ENCODE measurements around the gene KLHL35.

The KLHL35 gene

DNA sequence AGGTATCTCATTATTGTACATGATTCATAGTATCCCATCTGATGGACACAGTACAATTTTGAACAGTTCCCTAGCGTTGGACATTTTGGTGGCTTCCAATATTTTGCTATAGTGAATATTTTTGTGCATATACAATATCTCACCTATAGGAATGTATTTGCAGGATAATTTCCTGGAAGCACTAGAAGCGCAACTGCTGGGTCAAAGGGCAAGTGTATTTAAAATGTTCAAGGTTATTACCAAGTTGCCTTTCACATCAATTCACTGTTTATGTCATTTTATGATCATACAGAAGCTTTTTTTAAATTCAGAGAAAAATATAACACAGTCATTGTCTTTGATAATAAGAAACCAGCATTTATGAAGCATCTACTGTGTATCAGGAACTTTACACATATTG is 52.8 kb downstream of the KLHL35 start:
- TF ChIP-seq, protein P1, sequence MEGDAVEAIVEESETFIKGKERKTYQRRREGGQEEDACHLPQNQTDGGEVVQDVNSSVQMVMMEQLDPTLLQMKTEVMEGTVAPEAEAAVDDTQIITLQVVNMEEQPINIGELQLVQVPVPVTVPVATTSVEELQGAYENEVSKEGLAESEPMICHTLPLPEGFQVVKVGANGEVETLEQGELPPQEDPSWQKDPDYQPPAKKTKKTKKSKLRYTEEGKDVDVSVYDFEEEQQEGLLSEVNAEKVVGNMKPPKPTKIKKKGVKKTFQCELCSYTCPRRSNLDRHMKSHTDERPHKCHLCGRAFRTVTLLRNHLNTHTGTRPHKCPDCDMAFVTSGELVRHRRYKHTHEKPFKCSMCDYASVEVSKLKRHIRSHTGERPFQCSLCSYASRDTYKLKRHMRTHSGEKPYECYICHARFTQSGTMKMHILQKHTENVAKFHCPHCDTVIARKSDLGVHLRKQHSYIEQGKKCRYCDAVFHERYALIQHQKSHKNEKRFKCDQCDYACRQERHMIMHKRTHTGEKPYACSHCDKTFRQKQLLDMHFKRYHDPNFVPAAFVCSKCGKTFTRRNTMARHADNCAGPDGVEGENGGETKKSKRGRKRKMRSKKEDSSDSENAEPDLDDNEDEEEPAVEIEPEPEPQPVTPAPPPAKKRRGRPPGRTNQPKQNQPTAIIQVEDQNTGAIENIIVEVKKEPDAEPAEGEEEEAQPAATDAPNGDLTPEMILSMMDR (IDR thresholded peaks at IDR 0.05) = no peak
- no peak for TF ChIP-seq ZFX (IDR thresholded peaks at IDR 0.05; ENCODE audit: borderline replicate concordance)
- H3K27ac ChIP-seq = peak overlapping the region; percentile 42; the same call in 1 of the 2 replicates

DNA sequence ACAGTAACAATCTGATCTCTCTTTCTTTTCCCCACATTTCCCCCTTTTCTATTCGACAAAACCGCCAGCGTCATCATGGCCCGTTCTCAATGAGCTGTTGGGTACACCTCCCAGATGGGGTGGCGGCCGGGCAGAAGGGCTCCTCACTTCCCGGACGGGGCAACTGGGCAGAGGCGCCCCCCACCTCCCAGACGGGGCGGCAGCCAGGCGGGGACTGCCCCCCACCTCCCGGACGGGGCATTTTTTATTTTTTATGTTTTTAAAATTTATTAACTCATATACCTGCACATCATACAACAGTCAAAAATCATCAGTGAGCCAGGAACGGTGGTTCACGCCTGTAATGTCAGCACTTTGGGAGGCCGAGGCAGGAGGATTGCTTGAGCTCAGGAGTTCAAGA is 54.2 kb downstream of the KLHL35 start:
- H3K27ac ChIP-seq = peak overlapping the region; percentile 12; the same call in 1 of the 2 replicates

DNA sequence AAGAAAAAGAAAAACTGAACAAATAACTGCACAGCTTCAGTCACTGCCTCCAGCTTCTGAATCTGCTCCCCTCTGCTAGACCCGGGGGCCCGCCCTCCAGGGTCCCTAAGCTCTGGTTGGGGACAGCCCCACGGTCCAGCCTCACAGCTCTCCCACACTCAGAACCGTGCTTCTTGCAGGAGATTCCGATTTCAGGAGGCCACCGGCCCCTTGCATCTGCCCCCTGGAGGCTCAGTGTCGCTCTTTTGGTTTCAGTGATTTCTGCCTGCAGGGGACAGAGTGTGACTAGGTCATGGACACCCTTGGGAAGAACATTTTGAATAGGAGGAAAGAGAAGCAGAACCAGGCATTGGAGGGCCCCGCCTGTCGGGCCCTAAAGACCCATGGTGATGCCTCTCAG is 56.8 kb downstream of the KLHL35 start:
- no peak overlapping the region for H3K27ac ChIP-seq
- TF ChIP-seq, protein P1 (IDR thresholded peaks at IDR 0.05) = 0 out of 2 replicates have a peak, but pooled peaks have one; percentile 15
- TF ChIP-seq ZFX (IDR thresholded peaks at IDR 0.05; ENCODE audit: borderline replicate concordance) = no peak

DNA sequence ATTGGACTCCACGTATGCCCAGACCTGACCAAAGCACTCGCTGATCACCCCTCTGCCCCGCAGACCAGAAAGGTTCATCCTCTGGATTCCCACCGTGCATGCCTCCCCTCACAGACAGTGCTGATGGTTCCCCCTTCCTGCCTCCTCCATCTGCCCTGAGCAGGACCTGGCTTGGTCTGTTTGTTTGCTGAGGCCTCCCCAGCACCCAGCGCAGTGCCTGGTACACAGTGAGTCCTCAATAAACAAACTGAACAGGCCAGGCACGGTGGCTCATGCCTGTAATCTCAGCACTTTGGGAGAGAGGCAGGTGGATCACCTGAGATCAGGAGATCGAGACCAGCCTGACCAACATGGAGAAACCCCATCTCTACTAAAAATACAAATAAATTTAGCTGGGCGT is 57.4 kb downstream of the KLHL35 start:
- TF ChIP-seq, protein P1 (IDR thresholded peaks at IDR 0.05) = no peak
- no peak for TF ChIP-seq ZFX (IDR thresholded peaks at IDR 0.05; ENCODE audit: borderline replicate concordance)
- H3K27ac ChIP-seq = no peak overlapping the region

DNA sequence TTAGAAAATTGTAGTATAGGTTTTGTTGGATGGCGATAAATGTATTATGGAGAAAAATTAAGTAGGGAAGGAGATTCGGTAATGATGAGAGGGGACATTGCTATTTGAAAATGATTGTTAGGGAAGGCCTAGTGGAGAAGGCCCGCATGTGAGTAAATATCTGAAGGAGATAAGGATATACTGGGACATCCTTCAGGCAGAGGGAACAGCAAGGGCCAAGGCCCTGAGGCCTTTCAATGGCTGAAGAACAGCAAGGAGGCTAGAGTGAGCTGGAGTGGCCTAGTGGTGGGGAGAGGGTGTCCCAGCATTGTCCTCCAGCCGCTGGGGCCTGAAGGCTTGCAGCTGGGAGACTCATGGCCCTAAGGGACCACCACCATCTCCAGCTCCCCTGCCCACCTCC is 58.4 kb downstream of the KLHL35 start:
- TF ChIP-seq, protein P1 (IDR thresholded peaks at IDR 0.05) = no peak
- peak overlapping the region; percentile 25; the same call in 1 of the 2 replicates for H3K27ac ChIP-seq

DNA sequence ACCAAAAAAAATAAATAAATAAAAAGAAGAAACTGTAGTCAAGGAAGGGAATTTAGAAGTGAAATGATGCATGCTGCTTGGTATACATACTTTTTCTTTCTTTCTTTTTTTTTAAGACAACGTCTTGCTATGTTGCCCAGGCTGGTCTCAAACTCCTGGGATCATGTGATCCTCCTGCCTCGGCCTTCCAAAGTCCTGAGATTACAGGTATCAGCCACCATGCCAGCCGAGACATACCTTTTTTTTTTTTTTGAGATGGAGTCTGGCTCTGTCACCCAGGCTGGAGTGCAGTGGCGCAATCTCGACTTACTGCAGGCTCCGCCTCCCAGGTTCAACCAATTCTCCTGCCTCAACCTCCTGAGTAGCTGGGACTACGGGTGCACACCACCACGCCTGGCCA is 59.8 kb downstream of the KLHL35 start:
- TF ChIP-seq, protein P1 (IDR thresholded peaks at IDR 0.05) = no peak
- no peak for TF ChIP-seq ZFX (IDR thresholded peaks at IDR 0.05; ENCODE audit: borderline replicate concordance)
- peak overlapping the region; percentile 88 for H3K27ac ChIP-seq
